Astrocyte of the cerebellum (primary cell): ENCODE results near the gene CCM2.
"Not testable (repeated sequence)": the region's sequence is repeated elsewhere in the genome, so short reads cannot be mapped to it uniquely, and the experiment has no call there.

Experiments
- DNase-seq: peaks from one replicate; pipeline ENCODE4 v3.0.0-alpha.2; 2011; ENCODE audit warnings: low read depth
- H3K4me3 ChIP-seq: 2 replicates; pipeline ENCODE4 v1.5.1; 2011; ENCODE audit warnings: mild to moderate bottlenecking, low read depth, low read length, moderate library complexity
- CTCF ChIP-seq: IDR thresholded peaks from 2 replicates; pipeline ENCODE4 v1.5.1; 2012; ENCODE audit warnings: low read length, low read depth, moderate library complexity, mild to moderate bottlenecking; ENCODE audit errors: missing control alignments
- in situ Hi-C: cut with HindIII; loops from 2 replicates; pipeline ENCODE4 v1.10.0; 2017; ENCODE audit warnings: low sequenced_read_pairs

The CCM2 gene

GRCh38 chr7:45021604-45022296, 21.7 kb downstream of the CCM2 start:
- no peak for DNase-seq
- no peak for TF ChIP-seq CTCF
- in situ Hi-C loops: no loop called here
- no peak overlapping the region for H3K4me3 ChIP-seq

GRCh38 chr7:45024126-45024744, 24.2 kb downstream of the CCM2 start:
- in situ Hi-C loops: no loop called here
- TF ChIP-seq CTCF: no peak

GRCh38 chr7:45025473-45025872, 25.5 kb downstream of the CCM2 start:
- not testable (repeated sequence) for DNase-seq

More at GRCh38 chr7:45024126-45024744, 24.2 kb downstream of the CCM2 start:
- no peak for DNase-seq
- no peak overlapping the region for H3K4me3 ChIP-seq

GRCh38 chr7:45026013-45026412, 26.0 kb downstream of the CCM2 start:
- in situ Hi-C loops: no loop called here
- no peak for TF ChIP-seq CTCF
- no peak overlapping the region for H3K4me3 ChIP-seq
- DNase-seq: no peak

More at GRCh38 chr7:45025473-45025872, 25.5 kb downstream of the CCM2 start:
- in situ Hi-C loops, H3K4me3 ChIP-seq: not testable (repeated sequence)

GRCh38 chr7:45026984-45027773, 27.2 kb downstream of the CCM2 start:
- no peak for DNase-seq
- no peak overlapping the region for H3K4me3 ChIP-seq
- TF ChIP-seq CTCF: no peak
- in situ Hi-C loops: no loop called here

GRCh38 chr7:45027774-45028114, 27.7 kb downstream of the CCM2 start:
- no peak overlapping the region for H3K4me3 ChIP-seq
- no peak for DNase-seq
- TF ChIP-seq CTCF: no peak
- in situ Hi-C loops: no loop called here
